Measurements from ENCODE around the gene IGF1.
"Not testable (repeated sequence)": the region's sequence is repeated elsewhere in the genome, so short reads cannot be mapped to it uniquely, and the experiment has no call there.

The IGF1 gene

DNA sequence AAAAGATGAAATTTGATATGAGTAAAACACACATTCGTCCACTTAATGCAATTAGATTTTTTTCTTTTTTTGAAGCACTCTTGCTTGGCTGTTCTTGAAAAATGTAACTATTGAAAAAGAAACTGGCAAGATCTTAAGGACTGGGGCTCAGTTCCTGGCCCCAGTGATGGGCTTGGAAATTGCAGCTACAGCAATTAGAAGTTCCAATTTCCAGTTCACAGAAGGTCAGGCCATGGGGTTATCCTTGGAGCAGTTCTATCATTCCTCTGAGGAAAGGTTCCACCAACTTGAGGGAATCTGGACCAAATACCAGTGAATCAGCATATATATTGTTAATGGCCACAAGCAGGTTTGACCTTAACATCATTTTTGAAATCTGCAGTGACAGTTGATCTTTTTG is 18.9 kb downstream of the IGF1 start:
- DNase-seq (ENCODE audit: low read depth), result no peak

DNA sequence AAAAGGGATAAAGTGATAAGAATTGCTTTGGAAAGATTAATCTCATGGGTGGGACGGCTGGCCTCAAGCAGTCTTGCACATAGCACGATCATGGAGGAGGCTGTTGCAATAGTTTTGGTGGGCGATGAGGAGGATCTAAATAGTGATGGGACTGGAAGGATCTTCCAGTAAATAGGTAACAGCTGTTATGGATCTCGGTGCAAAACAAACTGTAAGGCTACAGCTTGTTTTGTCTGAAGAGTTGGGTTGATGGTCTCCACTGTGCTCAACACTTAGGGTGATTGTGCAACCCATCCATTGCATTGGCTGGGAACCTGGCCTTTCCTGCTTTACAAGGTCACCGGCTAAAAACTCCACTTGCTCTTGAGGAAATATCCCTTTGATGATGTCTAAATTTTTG is 21.0 kb downstream of the IGF1 start:
- no peak for DNase-seq (ENCODE audit: low read depth)

DNA sequence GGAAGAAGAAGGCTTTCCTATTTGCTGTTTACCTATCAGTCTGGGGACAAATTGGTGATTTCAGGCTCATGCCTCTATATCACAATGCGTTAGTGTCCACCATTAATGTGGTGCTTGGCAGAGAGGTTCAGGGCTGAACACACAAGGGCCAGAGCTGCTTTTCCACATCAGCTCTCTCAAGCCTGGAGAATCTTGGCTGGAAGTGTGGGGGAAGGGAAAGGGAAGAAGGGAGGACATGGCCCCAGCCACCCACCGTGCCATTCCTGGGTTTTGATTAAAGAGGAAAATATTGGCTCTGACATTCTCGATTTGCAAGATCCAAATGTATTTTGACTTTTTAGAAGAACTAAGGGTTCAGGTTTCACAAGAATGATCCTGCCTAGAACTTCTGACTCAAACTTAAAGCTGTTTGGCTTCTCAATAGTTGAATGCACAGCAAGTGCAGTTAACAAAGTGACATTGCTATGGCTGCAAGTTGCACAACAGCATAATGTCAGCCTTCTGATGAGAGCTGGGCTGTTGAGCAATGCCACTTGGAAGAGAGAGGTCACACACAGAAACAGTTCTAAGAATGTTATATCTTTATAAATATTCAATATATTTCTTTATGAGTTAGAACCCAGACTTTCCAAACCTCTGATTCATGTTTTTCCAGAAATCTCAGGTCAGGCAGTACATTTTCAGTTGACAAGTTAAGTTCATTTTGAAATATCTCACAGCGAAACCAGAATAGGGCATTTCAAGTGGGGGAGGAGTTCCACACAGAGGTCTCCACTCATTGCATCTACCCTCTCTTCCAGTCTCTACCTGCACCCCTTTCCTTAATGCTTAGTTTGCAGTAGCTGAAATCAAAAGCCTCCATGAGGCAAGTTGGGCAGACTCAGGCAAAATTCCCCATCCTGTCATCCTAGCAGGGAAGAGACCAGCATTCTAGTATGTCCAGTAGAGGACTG is 25.3 kb downstream of the IGF1 start:
- DNase-seq (ENCODE audit: low read depth), result no peak

DNA sequence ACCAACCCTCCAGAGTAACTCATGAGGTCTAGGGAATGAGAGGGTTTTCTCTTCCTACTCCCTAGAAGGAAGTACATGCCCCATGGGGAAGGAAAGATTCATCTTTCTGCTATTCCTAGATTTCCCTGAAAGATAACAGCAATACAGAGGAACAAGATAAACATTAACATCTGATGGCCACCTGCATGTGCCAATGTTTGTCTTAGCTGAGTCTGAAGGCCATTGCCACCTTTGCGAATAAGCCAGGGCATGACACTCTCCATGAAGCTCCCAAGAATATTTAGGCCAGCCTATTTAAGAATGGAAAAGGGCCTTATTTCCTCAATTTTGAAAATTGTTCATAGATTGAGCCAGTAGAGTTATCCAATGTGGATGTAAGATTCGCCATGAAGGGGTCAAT is 26.0 kb downstream of the IGF1 start:
- no peak for DNase-seq (ENCODE audit: low read depth)

DNA sequence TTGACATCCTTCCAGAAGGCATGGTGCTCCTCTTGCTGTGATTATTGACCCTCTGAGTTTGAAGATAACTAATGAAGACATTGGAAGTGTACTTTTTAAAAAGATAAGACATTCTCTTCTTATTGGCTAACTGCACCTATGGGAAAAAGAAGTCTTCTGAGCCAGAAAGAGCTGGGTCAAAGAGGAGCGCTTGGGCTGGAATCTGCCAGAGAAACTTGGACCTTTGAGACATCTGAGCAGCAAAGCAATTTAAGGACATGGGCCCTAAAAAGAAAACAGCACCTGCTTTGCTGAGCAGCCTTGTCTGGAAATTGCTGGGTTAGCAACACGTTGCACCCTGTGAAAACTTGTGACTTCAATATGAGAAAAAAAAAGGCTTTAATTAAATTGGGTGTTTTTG is 27.8 kb downstream of the IGF1 start:
- DNase-seq (ENCODE audit: low read depth), result no peak

DNA sequence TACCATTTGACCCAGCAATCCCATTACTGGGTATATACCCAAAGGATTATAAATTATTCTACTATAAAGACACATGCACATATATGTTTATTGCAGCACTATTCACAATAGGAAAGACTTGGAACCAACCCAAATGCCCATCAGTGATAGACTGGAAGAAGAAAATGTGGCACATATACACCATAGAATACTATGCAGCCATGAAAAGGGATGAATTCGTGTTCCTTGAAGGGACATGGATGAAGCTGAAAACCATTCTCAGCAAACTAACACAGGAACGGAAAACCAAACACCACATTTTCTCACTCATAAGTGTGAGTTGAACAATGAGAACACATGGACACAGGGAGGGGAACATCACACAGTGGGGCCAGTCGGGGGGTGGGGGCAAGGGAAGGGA is 31.3 kb downstream of the IGF1 start:
- DNase-seq (ENCODE audit: low read depth), result not testable (repeated sequence)

DNA sequence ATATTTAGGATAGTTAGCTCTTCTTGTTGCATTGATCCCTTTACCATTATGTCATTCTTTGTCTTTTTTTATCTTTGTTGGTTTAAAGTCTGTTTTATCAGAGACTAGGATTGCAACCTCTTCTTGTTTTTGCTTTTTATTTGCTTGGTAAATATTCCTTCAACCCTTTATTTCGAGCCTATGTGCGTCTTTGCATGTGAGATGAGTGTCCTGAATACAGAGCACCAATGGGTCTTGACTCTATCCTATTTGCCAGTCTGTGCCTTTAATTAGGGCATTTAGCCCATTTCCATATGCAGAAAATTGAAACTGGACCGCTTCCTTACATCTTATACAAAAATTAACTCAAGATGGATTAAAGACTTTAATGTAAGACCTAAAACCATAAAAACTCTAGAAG is 32.9 kb downstream of the IGF1 start:
- not testable (repeated sequence) for DNase-seq (ENCODE audit: low read depth)

DNA sequence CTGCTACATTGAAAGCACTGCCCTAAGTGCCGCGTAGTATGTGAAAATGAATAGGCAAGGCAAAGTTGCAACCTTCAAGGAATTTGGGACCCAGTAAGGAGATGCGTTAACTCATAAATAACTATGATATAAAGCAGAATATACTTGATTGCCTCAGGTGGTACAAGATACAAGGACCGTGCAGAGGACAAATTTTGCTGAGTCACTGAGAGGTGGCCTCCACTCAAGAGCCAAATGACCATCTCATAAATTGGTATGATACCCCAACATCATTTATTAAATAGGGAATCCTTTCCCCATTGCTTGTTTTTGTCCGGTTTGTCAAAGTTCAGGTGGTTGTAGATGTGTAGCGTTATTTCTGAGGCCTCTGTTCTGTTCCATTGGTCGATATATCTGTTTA is 35.7 kb downstream of the IGF1 start:
- DNase-seq (ENCODE audit: low read depth), result no peak

DNA sequence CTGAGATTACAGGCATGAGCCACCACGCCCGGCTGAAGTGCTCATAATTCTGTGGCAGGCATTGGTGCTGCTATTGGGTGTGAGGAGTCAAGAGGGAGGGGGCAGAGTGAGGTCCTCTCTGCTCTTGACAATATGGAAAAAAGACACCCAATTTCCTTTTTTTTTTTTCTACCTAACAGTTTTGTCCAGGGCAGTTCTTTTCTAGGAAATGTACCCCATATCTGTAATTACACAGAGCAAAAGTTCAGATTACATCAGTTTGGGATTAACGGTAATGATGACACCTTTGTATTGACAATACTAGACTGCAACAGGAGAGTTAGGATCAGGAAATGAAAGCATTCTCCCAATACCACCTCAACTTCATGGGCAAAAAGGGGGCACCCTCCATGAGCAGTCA is 36.3 kb downstream of the IGF1 start:
- DNase-seq (ENCODE audit: low read depth), result no peak

DNA sequence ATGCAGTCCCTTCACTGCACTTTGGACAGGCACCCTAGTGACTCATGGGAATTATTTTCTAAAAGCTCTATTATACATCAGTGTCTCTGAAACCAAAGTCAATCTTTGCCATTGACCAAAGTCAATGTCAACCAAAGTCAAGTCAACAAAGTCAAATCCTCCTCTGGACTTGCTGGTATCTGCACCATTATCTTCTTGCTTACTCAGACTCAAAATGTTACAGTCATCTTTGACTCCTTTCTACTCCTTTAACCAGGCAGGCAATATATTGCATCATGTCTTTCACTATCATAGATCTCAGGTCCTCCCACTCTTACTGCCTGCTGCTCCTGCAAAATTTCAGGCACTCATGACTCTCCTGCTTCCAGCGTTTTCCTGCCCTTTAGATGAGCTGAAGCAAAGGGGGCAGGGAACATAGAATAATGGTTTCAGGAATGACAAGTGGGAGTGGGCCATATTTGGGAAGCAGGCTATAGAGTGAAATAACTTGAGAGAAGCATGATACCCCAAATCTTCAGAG is 39.2 kb downstream of the IGF1 start:
- DNase-seq (ENCODE audit: low read depth), result no peak

DNA sequence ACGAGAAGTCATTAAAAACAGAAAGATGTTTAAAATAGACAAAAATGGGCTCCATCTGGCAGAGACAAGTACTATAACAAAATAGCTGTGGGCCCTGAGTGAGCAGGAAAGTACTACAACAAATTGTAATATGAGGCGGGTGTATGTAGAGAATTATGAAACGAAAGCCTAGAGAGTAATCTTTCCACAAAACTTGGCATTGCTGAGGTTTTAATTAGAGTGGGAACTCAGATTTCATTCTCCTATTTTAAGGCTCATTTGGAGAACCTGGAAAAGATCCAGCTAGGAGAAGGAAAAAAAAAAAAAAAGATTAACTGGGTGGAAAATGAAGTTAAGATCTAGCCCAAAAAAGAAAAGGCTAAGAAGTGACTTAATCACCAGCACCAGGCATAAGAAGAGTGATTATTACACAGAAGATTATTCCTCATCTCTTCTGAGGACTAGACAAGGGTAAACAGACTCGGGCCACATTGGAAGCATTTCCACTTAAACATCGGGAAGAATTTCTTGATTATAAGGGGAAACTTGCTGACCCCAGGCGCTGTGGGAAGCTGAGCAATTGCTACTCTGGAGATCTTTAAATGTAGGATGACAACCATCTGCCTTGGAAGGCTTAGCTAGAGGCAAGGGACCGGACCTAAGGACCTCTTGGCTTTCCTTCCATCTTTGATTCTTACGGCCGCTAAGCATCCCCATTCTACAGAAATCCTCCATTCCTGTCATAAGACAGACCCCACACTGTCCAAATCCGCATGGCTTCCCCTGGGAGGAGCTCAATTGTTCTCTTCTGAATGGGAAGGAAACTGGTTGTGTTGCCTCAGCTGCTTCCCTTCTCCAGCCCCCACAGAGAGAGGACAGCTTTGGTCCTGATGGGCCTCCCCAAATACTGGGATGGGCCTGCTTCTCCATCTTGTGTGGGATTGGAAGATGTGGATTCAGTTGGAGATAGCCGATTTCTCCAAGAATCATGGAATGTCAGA is 40.6 kb downstream of the IGF1 start:
- no peak for DNase-seq (ENCODE audit: low read depth)

DNA sequence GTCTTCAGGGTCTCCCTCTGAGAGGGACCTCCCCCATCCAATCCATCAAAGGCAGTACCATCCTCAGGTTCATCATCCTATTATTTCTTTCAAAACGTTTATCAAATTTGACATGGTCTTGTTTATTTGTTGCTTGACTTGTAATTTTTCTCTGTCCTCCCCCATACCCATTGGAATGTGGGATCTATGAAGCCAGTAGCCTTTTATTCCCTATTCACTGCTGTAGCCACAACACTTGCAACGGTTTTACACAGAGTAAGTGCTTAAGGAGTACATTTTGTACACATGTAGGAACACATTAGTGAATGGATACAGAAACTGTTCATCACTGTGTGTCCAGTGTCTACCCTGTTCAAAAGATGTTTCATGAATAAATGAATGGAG is 41.5 kb downstream of the IGF1 start:
- no peak for DNase-seq (ENCODE audit: low read depth)

DNA sequence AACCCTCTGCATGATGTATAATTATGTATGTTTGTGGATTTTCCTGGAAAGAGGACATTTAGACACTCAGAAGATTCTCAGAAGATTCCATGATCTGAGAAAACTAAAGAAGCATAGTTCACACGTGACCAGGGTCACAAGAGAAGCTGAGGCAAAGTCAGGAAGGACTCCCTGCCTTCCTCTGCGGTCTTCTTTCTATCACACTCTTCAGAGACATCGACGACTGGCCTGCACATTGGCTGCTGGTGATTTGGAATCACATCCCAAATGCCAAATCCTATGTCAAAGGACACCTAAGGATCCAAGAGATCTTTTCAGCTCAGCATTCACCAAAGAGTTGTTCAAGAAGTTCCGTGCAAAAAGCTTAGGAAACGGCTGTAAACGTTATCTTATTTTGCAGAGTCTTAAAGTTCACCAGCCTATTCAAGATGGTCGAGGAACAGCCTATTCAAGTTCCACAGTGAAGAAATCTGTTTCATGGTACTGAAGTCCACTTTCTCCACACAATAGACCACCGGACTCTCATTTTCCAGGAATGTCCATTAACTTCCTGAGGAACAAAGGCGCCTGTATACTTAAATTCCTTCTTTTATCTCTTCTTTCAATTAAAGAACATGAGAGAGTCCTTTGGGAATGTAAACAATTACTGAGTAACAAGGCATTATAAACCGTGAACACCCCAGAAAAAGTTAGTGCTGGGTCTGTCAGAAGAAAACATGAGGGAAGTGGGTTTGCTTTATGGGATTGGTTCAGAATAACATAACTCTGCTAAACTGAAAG is 42.1 kb downstream of the IGF1 start:
- DNase-seq (ENCODE audit: low read depth), result no peak

DNA sequence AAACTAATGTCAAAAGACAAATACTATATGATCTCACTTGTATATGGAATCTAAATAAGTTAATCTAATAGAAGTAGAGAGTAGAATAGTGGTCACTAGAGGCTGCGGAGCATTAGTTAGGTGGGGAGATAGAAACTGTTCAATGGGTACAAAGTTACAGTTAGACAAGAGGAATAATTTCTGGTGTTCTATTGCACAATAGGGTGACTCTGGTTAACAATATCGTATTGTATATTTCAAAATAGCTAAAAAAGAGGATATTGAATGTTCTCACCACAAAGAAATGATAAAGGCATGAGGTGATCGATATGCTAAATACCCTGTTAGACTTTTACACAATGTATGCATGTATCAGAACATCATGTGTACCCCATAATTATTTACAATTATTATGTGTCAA is 42.9 kb downstream of the IGF1 start:
- no peak for DNase-seq (ENCODE audit: low read depth)

DNA sequence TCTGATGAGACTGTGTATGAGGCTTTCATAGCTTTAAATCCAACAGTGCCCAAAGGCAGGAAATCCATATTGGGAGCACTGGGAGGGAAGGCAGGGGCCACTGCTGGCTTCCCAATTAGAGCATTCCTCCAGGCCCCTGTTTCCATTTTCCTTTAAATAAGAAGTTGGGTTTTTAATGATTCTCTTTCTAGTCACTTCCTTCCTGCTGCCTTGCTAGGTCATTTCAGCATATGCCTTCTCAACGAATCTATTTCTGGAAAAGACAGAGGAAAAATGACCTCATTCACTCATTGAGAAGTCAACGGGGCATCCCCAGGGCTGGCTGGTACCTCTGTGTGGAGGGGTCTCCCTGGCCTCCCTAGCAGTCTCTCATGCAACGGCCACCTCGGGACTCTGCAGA is 43.5 kb downstream of the IGF1 start:
- DNase-seq (ENCODE audit: low read depth), result no peak

DNA sequence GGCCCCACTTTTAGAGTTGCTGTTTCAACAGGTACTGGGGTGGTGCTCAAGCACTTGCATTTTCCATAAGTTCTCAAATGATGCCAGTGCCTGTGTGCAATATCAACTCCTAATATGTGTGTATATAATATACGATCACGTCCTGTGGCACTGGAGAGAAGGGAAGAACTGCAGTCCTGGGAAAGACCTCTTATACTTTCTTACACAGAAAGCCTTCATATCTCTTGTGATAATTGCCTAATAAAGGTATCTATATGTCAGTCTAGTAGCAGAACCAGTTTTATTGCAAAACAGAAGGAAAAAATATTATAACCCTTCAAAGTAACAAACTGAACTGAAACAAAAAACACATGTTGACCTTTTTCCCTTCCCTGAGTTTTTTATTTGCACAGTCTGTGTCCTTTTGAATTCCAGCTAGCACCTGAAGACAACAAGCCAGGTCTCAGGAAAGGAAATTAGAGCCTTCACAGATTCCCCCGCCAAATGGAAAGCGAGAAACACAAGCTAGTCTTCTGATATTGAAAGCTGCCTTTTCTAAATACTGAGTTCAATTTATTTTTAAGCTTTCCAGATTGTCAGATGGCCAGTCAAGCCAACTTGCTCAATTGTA is 44.4 kb downstream of the IGF1 start:
- no peak for DNase-seq (ENCODE audit: low read depth)

DNA sequence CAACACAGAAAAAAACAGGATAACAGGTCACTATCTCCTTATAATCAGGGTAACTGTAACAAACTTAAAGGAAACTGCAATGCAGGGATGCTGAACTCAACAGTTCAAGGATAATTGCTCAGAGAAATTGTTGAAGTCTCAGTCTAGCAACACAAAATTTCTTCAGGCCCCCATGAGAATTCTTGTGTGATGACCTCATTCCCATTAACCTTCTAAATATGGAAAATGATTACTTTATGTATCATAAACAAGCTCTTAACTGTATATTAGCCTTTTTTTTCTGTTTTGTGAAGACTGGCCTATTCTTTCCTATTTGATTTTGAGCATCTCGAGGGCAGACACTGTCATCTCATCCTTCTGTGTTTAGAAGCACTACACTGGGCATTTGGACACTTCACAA is 47.1 kb downstream of the IGF1 start:
- DNase-seq (ENCODE audit: low read depth), result no peak

DNA sequence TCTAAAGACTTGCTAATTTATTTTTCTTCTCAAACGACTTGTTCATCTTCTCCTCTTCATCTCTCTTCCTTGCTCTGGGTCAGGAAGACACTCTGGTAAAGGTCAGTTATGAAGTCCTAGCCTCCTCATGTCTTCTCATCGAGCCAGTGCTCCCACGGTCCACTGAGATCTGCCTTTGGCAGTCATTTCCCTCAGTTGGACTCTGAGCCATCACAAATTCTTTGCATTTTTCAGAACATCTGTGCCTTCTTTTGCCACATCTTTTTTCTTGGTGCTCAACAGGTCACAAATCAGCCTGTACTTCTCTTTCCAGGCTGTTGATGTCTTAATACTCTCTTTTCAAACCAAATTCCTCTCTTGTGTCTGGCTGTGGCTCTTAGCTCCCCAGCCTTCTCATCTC is 49.7 kb downstream of the IGF1 start:
- no peak for DNase-seq (ENCODE audit: low read depth)

DNA sequence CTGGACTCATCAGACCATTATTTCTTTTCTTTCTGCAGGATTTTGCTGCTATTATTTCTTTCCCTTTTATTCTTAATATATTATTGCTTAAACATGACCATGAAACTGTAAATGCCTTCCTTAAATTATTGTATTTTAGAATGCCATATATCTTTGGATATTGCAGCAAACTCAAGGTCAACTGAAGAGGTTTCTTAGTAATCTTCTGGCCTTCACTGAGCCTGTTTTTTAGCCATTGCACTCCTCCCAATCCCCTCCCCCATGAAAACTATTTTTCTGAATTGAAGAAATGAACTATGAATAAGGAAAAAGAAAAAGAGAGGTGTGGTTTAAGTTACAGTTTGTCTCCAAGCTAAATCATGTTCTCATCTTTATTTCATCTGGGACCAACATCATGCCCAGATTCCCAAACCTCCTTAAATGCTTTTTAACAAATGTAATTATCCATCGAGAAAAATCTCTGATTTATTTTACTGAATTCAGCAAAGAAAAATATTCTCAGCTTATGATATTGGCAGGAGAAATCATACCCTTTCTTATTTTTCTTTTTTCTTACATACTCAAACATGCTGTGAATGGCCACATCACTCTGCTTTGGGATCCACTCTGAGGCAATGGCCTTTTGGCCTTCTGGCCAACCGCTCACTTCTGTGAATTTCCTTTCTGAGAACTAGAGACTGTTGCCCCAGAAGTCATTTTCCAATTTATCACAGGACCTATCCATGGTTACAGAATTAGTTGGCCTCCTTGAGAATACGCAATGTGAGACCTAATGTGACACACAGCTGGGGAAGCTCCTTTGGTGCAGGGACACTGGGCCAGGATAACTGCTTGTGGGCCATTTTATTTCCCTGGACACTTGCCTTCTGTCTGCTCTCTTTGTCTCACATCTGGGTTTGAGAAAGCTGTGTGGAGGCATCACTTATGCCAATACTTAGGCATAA is 50.9 kb downstream of the IGF1 start:
- DNase-seq (ENCODE audit: low read depth), result no peak

DNA sequence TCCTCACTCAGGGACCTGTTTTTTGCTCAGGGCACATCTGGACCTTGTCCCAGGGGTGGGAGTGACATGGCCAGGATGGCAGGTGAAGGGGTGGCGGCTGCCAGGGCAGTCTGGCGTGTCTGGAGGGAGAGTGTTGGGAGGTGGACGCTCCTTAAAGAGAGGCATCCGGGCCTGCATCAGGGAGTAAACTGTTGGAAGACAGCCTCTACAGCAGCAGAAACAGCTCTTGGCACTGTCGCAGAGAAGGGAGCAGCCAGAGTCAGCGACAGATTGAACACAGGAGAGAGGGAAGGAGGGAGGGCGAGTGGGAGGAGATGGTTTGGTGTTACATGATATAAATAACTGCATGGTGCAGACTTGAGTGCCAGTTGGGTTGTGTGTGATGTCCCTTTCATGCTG is 52.8 kb downstream of the IGF1 start:
- DNase-seq (ENCODE audit: low read depth), result no peak
